GM21360 (cell line): ENCODE results near the gene GGA1.
A peak's percentile ranks its signal among the peaks of the same experiment; 100 is the strongest.

Source experiments
- ATAC-seq: cut with Tn5 transposase; IDR thresholded peaks from one replicate; pipeline ENCODE4 v1.9.1; 2021; ENCODE audit warnings: mild to moderate bottlenecking, moderate library complexity; ENCODE audit not compliant: unreplicated experiment

Gene GGA1

GRCh38 chr22:37608477-37609239, at the start of gene GGA1:
GGA1 (plus strand) TSS chr22:37608834; CDS start chr22:37608861, 27 bp downstream.
- peak; percentile 67 for ATAC-seq

- no peak for ATAC-seq
These were observed 49.1 kb upstream of the GGA1 start for GRCh38 chr22:37559521-37559900.

- no peak for ATAC-seq
These were observed 48.6 kb upstream of the GGA1 start, which contains the start of gene CDC42EP1 for GRCh38 chr22:37559901-37560607. CDC42EP1 (plus strand) TSS chr22:37560480; CDS start chr22:37566350, 5,870 bp downstream.

- no peak for ATAC-seq
These were observed 47.9 kb upstream of the GGA1 start for GRCh38 chr22:37560608-37561211.

- ATAC-seq, result no peak
These were observed 47.2 kb upstream of the GGA1 start for GRCh38 chr22:37561212-37562048.

- no peak for ATAC-seq
These were observed 46.4 kb upstream of the GGA1 start for GRCh38 chr22:37562049-37562875.

GRCh38 chr22:37563153-37564081, 45.2 kb upstream of the GGA1 start:
- ATAC-seq, result no peak

- ATAC-seq, result no peak
These were observed 44.4 kb upstream of the GGA1 start for GRCh38 chr22:37564111-37564711.

- no peak for ATAC-seq
These were observed 42.8 kb upstream of the GGA1 start for GRCh38 chr22:37565830-37566229.

- ATAC-seq, result no peak
These were observed 42.3 kb upstream of the GGA1 start for GRCh38 chr22:37566329-37566837.

GRCh38 chr22:37566903-37567798, 41.5 kb upstream of the GGA1 start:
- ATAC-seq, result peak; percentile 52

- ATAC-seq, result no peak
These were observed 40.6 kb upstream of the GGA1 start for GRCh38 chr22:37568012-37568411.

GRCh38 chr22:37568448-37569008, 40.1 kb upstream of the GGA1 start:
- ATAC-seq, result no peak

GRCh38 chr22:37569009-37569920, 39.4 kb upstream of the GGA1 start:
- no peak for ATAC-seq

- no peak for ATAC-seq
These were observed 38.5 kb upstream of the GGA1 start for GRCh38 chr22:37569921-37570660.
